ENCODE results near the gene ZNF385B. TPM values are rescaled to one million over a fixed set of nuclear protein-coding genes. Genes with fewer than 3 reads are reported as not detected.

Gene ZNF385B
- total RNA-seq, 2 donors from 2014 or later = 0.61 to 1.2 TPM

GRCh38 chr2:179712825-179713224, 148.6 kb downstream of the ZNF385B start:
- DNase-seq (no peak), ATAC-seq (no peak)
- intact Hi-C loops (cut with DNase I, micrococcal nuclease) = loop anchor here in 1 of 2 donors (5.0 kb wide), 1 partner anchor 104 kb away; no protein-coding TSS in a partner anchor

GRCh38 chr2:179711375-179711774, 150.0 kb downstream of the ZNF385B start:
- ATAC-seq (no peak), DNase-seq (no peak)
- intact Hi-C loops (cut with DNase I, micrococcal nuclease) = loop anchor here in 1 of 2 donors (5.0 kb wide), 1 partner anchor 106 kb away; no protein-coding TSS in a partner anchor

- DNase-seq (no peak), ATAC-seq (no peak)
- intact Hi-C loops (cut with DNase I, micrococcal nuclease) = no loop called here
Measured at GRCh38 chr2:179703702-179704101, 157.7 kb downstream of the ZNF385B start.

- no peak for DNase-seq
- intact Hi-C loops (cut with DNase I, micrococcal nuclease) = no loop called here
- no peak for ATAC-seq
Measured at GRCh38 chr2:179702912-179703311, 158.5 kb downstream of the ZNF385B start.

GRCh38 chr2:179701524-179702110, 159.8 kb downstream of the ZNF385B start:
- ATAC-seq (no peak), DNase-seq (no peak)
- intact Hi-C loops (cut with DNase I, micrococcal nuclease) = no loop called here

GRCh38 chr2:179695486-179695885, 165.9 kb downstream of the ZNF385B start:
- ATAC-seq = no peak
- intact Hi-C loops (cut with DNase I, micrococcal nuclease) = no loop called here
- DNase-seq = no peak

GRCh38 chr2:179694963-179695362, 166.4 kb downstream of the ZNF385B start:
- intact Hi-C loops (cut with DNase I, micrococcal nuclease) = no loop called here
- DNase-seq (no peak), ATAC-seq (no peak)

GRCh38 chr2:179692610-179693009, 168.8 kb downstream of the ZNF385B start:
- intact Hi-C loops (cut with DNase I, micrococcal nuclease) = no loop called here
- ATAC-seq (no peak), DNase-seq (no peak)

GRCh38 chr2:179692043-179692442, 169.4 kb downstream of the ZNF385B start:
- ATAC-seq = no peak
- intact Hi-C loops (cut with DNase I, micrococcal nuclease) = no loop called here
- no peak for DNase-seq

GRCh38 chr2:179691235-179691634, 170.2 kb downstream of the ZNF385B start:
- no peak for ATAC-seq
- DNase-seq = no peak
- intact Hi-C loops (cut with DNase I, micrococcal nuclease) = no loop called here

GRCh38 chr2:179686718-179687342, 174.6 kb downstream of the ZNF385B start:
- intact Hi-C loops (cut with DNase I, micrococcal nuclease) = no loop called here
- ATAC-seq (no peak), DNase-seq (no peak)

GRCh38 chr2:179686069-179686468, 175.3 kb downstream of the ZNF385B start:
- ATAC-seq = no peak
- intact Hi-C loops (cut with DNase I, micrococcal nuclease) = no loop called here
- DNase-seq = no peak

- DNase-seq (no peak), ATAC-seq (no peak)
- intact Hi-C loops (cut with DNase I, micrococcal nuclease) = no loop called here
Measured at GRCh38 chr2:179685146-179685545, 176.3 kb downstream of the ZNF385B start.

- ATAC-seq (no peak), DNase-seq (no peak)
- intact Hi-C loops (cut with DNase I, micrococcal nuclease) = no loop called here
Measured at GRCh38 chr2:179682756-179683155, 178.7 kb downstream of the ZNF385B start.

GRCh38 chr2:179677746-179678505, 183.5 kb downstream of the ZNF385B start:
- intact Hi-C loops (cut with DNase I, micrococcal nuclease) = no loop called here
- DNase-seq = no peak
- ATAC-seq = no peak

GRCh38 chr2:179677077-179677688, 184.2 kb downstream of the ZNF385B start:
- intact Hi-C loops (cut with DNase I, micrococcal nuclease) = no loop called here
- DNase-seq (no peak), ATAC-seq (no peak)

- ATAC-seq = no peak
- intact Hi-C loops (cut with DNase I, micrococcal nuclease) = no loop called here
- no peak for DNase-seq
Measured at GRCh38 chr2:179675435-179675834, 186.0 kb downstream of the ZNF385B start.

- intact Hi-C loops (cut with DNase I, micrococcal nuclease) = no loop called here
- DNase-seq (no peak), ATAC-seq (no peak)
Measured at GRCh38 chr2:179671043-179671981, 190.1 kb downstream of the ZNF385B start.

GRCh38 chr2:179669196-179669595, 192.2 kb downstream of the ZNF385B start:
- ATAC-seq = no peak
- DNase-seq = no peak
- intact Hi-C loops (cut with DNase I, micrococcal nuclease) = no loop called here
